GM21717 (cell line): ENCODE data around the gene SUGCT.
"Not testable (repeated sequence)": the region's sequence is repeated elsewhere in the genome, so short reads cannot be mapped to it uniquely, and the experiment has no call there.

Experiments
- ATAC-seq: cut with Tn5 transposase; IDR thresholded peaks from one replicate; pipeline ENCODE4 v1.9.1; 2021; ENCODE audit warnings: mild to moderate bottlenecking, moderate library complexity; ENCODE audit not compliant: unreplicated experiment

SUGCT gene

GRCh38 chr7:40649247-40649646, 514.4 kb downstream of the SUGCT start:
- no peak for ATAC-seq

- ATAC-seq, result not testable (repeated sequence)
Measured at GRCh38 chr7:40650903-40651302, 516.1 kb downstream of the SUGCT start.

GRCh38 chr7:40654171-40654570, 519.4 kb downstream of the SUGCT start:
- no peak for ATAC-seq

- no peak for ATAC-seq
Measured at GRCh38 chr7:40655426-40655825, 520.6 kb downstream of the SUGCT start.

- no peak for ATAC-seq
Measured at GRCh38 chr7:40656349-40656748, 521.5 kb downstream of the SUGCT start.

GRCh38 chr7:40658729-40659128, 523.9 kb downstream of the SUGCT start:
- ATAC-seq, result no peak

- ATAC-seq, result no peak
Measured at GRCh38 chr7:40659231-40659630, 524.4 kb downstream of the SUGCT start.

GRCh38 chr7:40673285-40673684, 538.5 kb downstream of the SUGCT start:
- no peak for ATAC-seq

- no peak for ATAC-seq
Measured at GRCh38 chr7:40674316-40674715, 539.5 kb downstream of the SUGCT start.

GRCh38 chr7:40675741-40676140, 540.9 kb downstream of the SUGCT start:
- no peak for ATAC-seq

GRCh38 chr7:40676221-40676620, 541.4 kb downstream of the SUGCT start:
- no peak for ATAC-seq

GRCh38 chr7:40680657-40681056, 545.9 kb downstream of the SUGCT start:
- peak; percentile 82 for ATAC-seq

GRCh38 chr7:40682696-40683095, 547.9 kb downstream of the SUGCT start:
- no peak for ATAC-seq

GRCh38 chr7:40694026-40694809, 559.4 kb downstream of the SUGCT start:
- ATAC-seq, result no peak

GRCh38 chr7:40694991-40695390, 560.2 kb downstream of the SUGCT start:
- ATAC-seq, result no peak

GRCh38 chr7:40697653-40698052, 562.8 kb downstream of the SUGCT start:
- ATAC-seq, result no peak

- ATAC-seq, result no peak
Measured at GRCh38 chr7:40698214-40698920, 563.6 kb downstream of the SUGCT start.

- ATAC-seq, result no peak
Measured at GRCh38 chr7:40698921-40699260, 564.1 kb downstream of the SUGCT start.

GRCh38 chr7:40700653-40701421, 566.0 kb downstream of the SUGCT start:
- no peak for ATAC-seq

GRCh38 chr7:40701836-40702551, 567.2 kb downstream of the SUGCT start:
- no peak for ATAC-seq

GRCh38 chr7:40704172-40704571, 569.4 kb downstream of the SUGCT start:
- ATAC-seq, result no peak
